HG03442 (cell line): ENCODE data around the gene EIF4EBP2.

Experiments
- ATAC-seq: cut with Tn5 transposase; IDR thresholded peaks from one replicate; pipeline ENCODE4 v1.9.1; 2021; ENCODE audit warnings: mild to moderate bottlenecking, moderate library complexity; ENCODE audit not compliant: unreplicated experiment

The EIF4EBP2 gene

GRCh38 chr10:70458329-70459060 lies 54.5 kb downstream of the EIF4EBP2 start:
- no peak for ATAC-seq

GRCh38 chr10:70459061-70459773 lies 55.3 kb downstream of the EIF4EBP2 start:
- no peak for ATAC-seq

- ATAC-seq, result no peak
Observed at GRCh38 chr10:70459774-70460490, 56.0 kb downstream of the EIF4EBP2 start.

GRCh38 chr10:70461397-70462348 lies 57.7 kb downstream of the EIF4EBP2 start:
- no peak for ATAC-seq

DNA sequence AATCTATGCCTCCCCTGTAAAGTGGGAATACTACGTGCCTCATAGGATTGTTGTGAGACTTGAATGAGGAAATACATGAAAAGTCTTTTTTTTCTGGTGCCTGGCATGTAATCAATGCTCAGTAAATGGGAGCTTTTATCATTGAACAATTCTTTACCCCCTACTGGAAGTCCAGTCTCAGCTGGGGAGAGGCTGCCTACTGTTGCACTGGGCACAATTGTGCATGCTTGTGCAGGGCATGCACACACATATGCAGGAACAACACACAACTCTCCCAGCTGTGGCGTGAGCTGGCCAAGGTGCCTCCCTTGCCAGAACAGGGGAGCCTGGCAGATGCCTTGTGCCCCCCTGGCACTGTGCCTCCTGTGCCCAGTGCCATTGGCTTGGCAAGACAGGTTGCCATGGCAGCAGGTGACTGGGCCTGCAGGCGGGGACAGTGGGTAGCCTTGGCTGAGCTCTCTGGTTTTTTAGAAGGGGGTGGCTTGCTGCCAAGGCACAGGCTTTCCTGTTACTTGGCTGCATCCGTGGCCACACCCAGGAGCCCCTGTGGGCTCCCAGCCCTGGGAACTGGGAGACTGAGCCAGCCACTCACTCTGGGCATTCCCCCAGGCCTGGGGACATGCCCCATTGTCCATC lies 58.5 kb downstream of the EIF4EBP2 start:
- ATAC-seq, result no peak

DNA sequence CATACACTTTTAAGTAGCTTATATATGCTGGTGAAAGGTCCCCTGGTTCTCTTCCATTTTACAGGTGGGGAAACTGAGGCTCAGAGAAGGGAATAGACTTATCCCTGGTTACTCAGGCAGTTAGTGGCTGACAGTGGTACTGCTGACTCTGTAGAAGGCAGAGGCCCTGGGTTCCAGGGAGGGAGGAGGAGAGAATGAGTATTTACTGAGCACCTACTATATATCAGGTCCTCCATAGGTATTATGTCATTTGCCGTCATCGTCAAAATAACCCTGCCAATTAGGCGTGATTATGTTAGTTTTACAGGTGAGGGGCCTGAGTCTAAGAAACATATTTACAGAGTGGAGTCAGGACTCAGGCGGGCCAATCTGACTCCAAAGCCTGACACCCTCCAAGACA lies 61.3 kb downstream of the EIF4EBP2 start:
- ATAC-seq, result no peak

- ATAC-seq, result no peak
Observed at GRCh38 chr10:70465832-70466231, 61.9 kb downstream of the EIF4EBP2 start.

DNA sequence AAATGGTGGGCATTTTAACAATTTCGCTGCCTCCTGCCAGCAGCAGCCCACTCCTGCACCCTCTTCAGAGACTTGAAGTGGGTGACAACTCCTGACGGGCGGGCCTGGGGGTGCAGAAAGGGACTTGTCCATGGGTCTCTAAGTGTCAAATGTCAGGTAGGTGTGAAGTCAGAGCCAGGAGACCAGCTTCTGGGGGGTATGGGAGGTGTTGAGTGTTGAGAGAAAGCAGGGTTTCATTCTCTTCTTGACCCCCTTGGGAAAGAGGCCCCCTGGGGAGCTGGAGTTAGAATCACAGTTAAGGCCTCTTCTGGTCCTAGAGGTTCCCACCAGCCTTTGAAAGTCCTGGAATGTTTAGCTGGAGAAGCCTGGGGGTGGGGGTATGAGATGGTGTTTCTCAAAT lies 63.0 kb downstream of the EIF4EBP2 start:
- ATAC-seq, result no peak

DNA sequence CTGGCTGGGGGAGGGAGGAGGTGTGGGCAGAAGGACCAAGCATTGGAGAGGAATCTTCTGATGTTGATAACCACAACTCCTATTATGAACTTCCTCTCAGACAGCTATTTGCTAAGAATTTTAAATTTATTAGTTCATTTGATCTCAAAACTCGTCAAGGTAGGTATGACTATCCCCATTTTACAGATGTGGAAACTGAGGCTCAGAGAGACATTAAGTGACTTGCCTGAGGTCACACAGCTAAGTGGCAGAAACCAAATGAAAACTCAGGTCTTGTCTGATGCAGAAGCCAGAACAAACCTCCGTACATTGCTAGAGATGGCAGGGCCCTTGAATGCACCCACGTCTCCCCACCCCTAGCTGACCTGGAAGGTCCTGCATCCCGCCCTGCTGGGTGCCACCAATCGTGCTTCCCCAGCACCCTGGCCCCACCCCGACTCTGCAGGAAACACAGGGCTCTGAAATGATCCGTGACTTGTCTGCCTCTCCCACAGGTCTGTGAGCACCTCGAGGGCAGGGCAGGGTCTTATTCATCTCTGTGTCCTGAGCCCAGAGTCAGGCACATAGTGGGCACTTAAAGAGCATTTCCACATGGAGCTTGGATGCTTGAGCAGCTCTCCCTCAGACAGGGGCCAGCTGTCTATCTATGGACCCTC lies 69.0 kb downstream of the EIF4EBP2 start:
- ATAC-seq, result no peak

DNA sequence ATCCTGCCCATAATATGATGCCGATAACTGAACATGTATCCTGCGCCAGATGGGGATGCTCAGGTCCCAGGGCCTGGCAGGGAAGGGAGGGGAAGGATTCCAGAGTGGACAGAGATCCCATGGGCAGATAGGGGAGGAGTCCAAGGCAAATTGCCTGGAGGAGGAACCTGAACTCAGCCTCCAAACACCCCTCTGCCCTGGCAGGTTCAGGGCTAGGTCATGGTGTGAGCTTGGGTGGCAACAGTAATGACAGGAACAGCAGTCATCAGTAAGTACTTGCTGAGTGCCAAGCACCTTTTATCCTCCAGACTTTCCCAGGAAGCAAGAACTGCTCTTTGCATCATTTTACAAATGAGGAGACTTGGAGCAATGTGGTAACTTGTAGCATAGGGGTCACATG lies 70.8 kb downstream of the EIF4EBP2 start:
- ATAC-seq, result no peak

DNA sequence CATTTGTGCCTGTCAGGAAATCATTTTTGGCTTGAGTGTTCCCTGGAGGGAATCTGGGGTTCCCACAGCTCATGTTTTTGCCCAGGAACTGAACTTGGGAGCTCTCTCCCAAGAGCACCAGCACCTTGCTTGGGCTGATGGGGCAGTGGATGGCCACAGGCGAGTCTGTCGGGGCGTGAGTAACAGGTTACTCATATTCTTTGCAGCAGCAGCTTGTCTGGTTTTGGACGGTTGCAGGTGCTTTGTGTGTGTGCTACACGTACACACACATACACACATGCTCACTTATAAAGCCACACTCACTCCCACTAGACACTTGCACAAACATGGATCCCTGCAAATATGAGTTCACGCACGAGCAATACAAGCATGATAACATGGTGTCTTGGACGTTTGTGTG lies 71.7 kb downstream of the EIF4EBP2 start:
- ATAC-seq, result no peak

DNA sequence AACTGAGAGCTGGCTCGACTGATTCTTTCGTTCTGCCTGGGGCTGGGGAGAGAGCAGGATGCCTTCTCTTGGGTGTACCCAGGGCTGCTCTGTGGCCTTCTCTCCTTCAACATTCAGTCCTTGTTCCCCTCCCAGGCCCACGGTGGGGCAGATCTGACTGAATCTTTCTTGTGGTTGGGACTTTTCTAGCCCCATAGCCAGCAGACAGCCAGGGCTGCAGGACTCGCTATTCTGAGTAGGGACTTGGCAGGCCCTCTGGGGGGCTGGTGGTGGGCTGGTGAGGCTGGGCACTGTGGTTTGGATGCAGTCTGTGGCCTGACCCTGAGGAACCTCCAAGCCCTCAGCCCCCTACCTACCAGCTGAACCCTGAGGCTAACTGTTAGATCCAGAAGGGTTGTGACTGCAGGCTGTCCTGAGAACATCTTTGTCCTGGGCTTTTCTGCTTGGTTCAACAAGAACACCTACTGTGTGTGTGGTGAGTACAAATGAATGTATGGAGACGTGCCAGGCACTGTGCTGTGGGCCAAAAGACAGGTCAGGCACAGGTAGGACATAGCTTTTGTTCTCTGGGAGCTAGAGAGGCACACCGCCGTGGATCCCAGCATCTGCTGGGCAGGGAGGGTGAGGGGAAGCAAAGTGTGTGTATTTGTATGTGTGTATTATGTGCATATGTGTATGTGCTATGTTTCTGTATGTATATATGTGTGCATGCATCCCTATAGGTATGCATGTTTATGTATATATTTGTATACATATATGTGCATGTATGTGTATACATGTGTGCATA lies 72.5 kb downstream of the EIF4EBP2 start:
- ATAC-seq, result peak; percentile 46

DNA sequence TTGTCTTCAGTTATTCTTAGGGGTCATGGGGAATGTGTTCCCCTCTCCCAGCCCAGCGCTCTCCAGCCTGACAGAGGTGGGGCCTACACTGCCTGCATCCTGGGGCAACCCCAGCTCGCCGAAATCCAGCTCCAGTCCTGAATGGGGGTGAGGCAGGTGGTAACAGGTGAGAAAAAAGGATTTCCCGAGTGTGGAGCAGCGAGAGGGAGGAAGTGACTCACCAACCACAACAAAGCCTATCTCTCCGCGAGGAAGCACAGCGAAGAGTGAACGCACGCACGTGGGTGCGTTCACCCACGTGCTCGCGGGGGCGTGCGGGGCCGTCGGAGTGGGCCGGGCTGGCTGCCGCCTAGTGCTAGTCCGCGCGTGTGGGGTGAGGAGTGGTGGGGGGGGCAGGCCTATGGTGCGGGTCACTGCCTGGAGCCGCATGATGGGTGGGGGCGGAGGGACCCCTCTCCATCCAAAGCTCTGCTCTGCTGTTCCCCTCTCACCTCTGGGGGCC lies 73.8 kb downstream of the EIF4EBP2 start:
- no peak for ATAC-seq
